ENCODE results near the gene PPA2. TPM values are rescaled to one million over a fixed set of nuclear protein-coding genes. Genes with fewer than 3 reads are reported as not detected.

Gene PPA2
- total RNA-seq, 1 experiment from 2014 or later: 76.4 TPM

GRCh38 chr4:105399532-105400161, 74.2 kb downstream of the PPA2 start:
- no CpG with 5 or more reads among the region's 2 CpGs for WGBS (ENCODE audit: extremely low coverage, insufficient read length, low lambda C conversion rate)
- H3K27ac ChIP-seq (ENCODE audit: insufficient read length, low read depth, low read length): no peak overlapping the region

More at GRCh38 chr4:105399532-105400161, 74.2 kb downstream of the PPA2 start:
- Histone ChIP-seq H3T11ph (ENCODE audit: low read length) (no peak overlapping the region), H3K4ac (ENCODE audit: low read depth, low read length) (no peak overlapping the region), H2BK12ac (ENCODE audit: insufficient read length, low read depth, low read length) (no peak overlapping the region), H3K14ac (ENCODE audit: insufficient read depth, low read length) (no peak overlapping the region), H2BK20ac (ENCODE audit: low read depth, low read length, poor library complexity, severe bottlenecking) (no peak overlapping the region), H3K9me3 (ENCODE audit: control insufficient read depth, low read depth, low read length) (no peaks in the 10 kb centered on the region), H2BK120ac (ENCODE audit: low read depth, low read length, poor library complexity, severe bottlenecking) (no peak overlapping the region), H4K8ac (replicated peaks; ENCODE audit: insufficient read length, low read depth, low read length) (no peak overlapping the region), H2AFZ (ENCODE audit: low read length) (no peak overlapping the region), H2AK5ac (ENCODE audit: insufficient read length, low read length) (no peak overlapping the region), H4K20me1 (ENCODE audit: control insufficient read depth, insufficient read depth, insufficient read length) (no peaks in the 10 kb centered on the region), H3K18ac (ENCODE audit: insufficient read length, low read depth, low read length) (no peak overlapping the region), H3K9ac (ENCODE audit: extremely low read depth, insufficient read length, low read length) (no peak overlapping the region), H2BK5ac (ENCODE audit: insufficient read length, low read length) (no peak overlapping the region), H2BK15ac (ENCODE audit: low read depth, low read length) (no peak overlapping the region), H3K23ac (ENCODE audit: insufficient read length, low read depth, low read length) (no peak overlapping the region), H3K79me2 (ENCODE audit: insufficient read depth, low read length) (no peaks in the 10 kb centered on the region), H3K79me1 (ENCODE audit: insufficient read depth, low read depth, low read length, poor library complexity, severe bottlenecking) (no peaks in the 10 kb centered on the region), H3K23me2 (ENCODE audit: insufficient read length, low read depth, low read length, poor library complexity, severe bottlenecking) (no peaks in the 10 kb centered on the region), H4K5ac (ENCODE audit: insufficient read length, low read depth, low read length) (no peak overlapping the region), H3K56ac (ENCODE audit: insufficient read length, low read depth, low read length) (no peak overlapping the region), H4K91ac (ENCODE audit: insufficient read length, low read depth, low read length) (no peak overlapping the region), H3K27me3 (ENCODE audit: insufficient read depth, low read length) (no peaks in the 10 kb centered on the region), H3K4me2 (ENCODE audit: insufficient read depth, insufficient read length, low read length) (no peak overlapping the region), H3K4me1 (ENCODE audit: insufficient read depth, low read length) (no peaks in the 10 kb centered on the region)
- DNase-seq: no peak
- Mint-ChIP-seq H3K9me3 (no peaks in the 10 kb centered on the region; a peak in 1 of 5 replicates), H3K27ac (peak overlapping the region in 1 of 3 experiments; percentile 10; a peak in 2 of 7 replicates), H3K36me3 (ENCODE audit: insufficient read depth in 1 of 3, low read depth in 3 of 3) (peaks cover 2 to 8% (median 6%) of the 10 kb centered on the region in 3 experiments; a peak in 4 of 7 replicates), H3K4me3 (no peak overlapping the region), H3K4me1 (peaks cover 11 to 12% of the 10 kb centered on the region in 2 experiments), H3K27me3 (ENCODE audit: low read depth) (no peaks in the 10 kb centered on the region)
- no peak for TF ChIP-seq CTCF (conservative IDR thresholded peaks at IDR 0.05)

Measured in H9 (cell line).